Raji (cell line): ENCODE measurements around the gene HHEX.

Experiments used
- POLR2A ChIP-seq: IDR thresholded peaks from 2 replicates; pipeline ENCODE4 v1.6.1; 2011; ENCODE audit warnings: low read depth, low read length, control low read depth; ENCODE audit not compliant: insufficient read depth

HHEX gene

GRCh38 chr10:92712016-92712889 lies 22.5 kb downstream of the HHEX start:
- TF ChIP-seq POLR2A, result no peak

GRCh38 chr10:92714152-92714845 lies 24.5 kb downstream of the HHEX start:
- TF ChIP-seq POLR2A, result no peak

GRCh38 chr10:92714872-92715271 lies 25.1 kb downstream of the HHEX start:
- no peak for TF ChIP-seq POLR2A

- TF ChIP-seq POLR2A, result no peak
Observed at GRCh38 chr10:92719991-92720830, 30.5 kb downstream of the HHEX start.

GRCh38 chr10:92720831-92721165 lies 31.0 kb downstream of the HHEX start:
- no peak for TF ChIP-seq POLR2A

- no peak for TF ChIP-seq POLR2A
Observed at GRCh38 chr10:92722349-92722748, 32.6 kb downstream of the HHEX start.

- no peak for TF ChIP-seq POLR2A
Observed at GRCh38 chr10:92727141-92727540, 37.4 kb downstream of the HHEX start.

- TF ChIP-seq POLR2A, result no peak
Observed at GRCh38 chr10:92727550-92727949, 37.8 kb downstream of the HHEX start.

- no peak for TF ChIP-seq POLR2A
Observed at GRCh38 chr10:92729886-92730285, 40.1 kb downstream of the HHEX start.

- TF ChIP-seq POLR2A, result no peak
Observed at GRCh38 chr10:92732958-92733357, 43.2 kb downstream of the HHEX start.

GRCh38 chr10:92734301-92734700 lies 44.5 kb downstream of the HHEX start:
- no peak for TF ChIP-seq POLR2A

GRCh38 chr10:92735938-92736337 lies 46.2 kb downstream of the HHEX start:
- TF ChIP-seq POLR2A, result no peak

GRCh38 chr10:92737484-92737883 lies 47.7 kb downstream of the HHEX start:
- no peak for TF ChIP-seq POLR2A

GRCh38 chr10:92740762-92741161 lies 51.0 kb downstream of the HHEX start:
- TF ChIP-seq POLR2A, result no peak
